ENCODE data around the gene NRAP. TPM values are rescaled to one million over a fixed set of nuclear protein-coding genes. Genes with fewer than 3 reads are reported as not detected.
A peak's percentile ranks its signal among the peaks of the same experiment; 100 is the strongest.

The NRAP gene
- total RNA-seq, 2 donors from 2014 or later = not detected

DNA sequence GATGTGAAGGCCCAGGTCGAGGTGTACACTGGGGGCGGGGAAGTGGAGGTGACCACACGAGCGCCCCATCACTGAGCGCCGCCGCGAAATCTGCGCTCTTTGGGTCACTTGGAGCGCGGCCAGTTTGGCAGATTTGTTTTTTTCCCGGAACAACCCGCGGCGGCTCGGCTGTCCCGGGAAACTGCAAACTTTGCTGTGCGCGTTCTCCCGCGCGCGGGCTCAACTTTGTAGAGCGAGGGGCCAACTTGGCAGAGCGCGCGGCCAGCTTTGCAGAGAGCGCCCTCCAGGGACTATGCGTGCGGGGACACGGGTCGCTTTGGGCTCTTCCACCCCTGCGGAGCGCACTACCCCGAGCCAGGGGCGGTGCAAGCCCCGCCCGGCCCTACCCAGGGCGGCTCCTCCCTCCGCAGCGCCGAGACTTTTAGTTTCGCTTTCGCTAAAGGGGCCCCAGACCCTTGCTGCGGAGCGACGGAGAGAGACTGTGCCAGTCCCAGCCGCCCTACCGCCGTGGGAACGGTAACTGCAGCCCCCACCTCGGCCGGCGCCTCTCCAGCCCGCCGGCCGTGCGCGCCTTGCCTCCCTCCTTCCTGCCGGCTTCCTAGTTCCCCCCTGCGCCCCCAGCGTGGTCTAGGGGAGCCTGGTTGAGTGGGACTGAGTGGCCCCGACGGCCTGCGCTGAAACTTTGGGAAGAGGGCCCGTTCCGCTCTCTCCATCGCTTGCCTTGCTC, 15.8 kb upstream of the NRAP start, which contains the start of gene CASP7:
TSS of gene CASP7 (plus strand) at position 450 of the 727 bp plus-strand sequence. CDS start 17,582 bp downstream, outside the sequence.
- H3K4me3 ChIP-seq = peak within 1 kb of the TSS; percentile 53 to 93
- ATAC-seq = peak; percentile 83
- peaks cover 16% of the 10 kb centered on the region for H3K4me1 ChIP-seq
- WGBS, 2 donors = 0% methylated on average over 62 of the region's 68 CpGs; no CpG with 5 or more reads in 1 of the 2 donors
- peak; percentile 79 to 86 (median 82) for DNase-seq
- no peaks in the 10 kb centered on the region for H3K27me3 ChIP-seq
- H3K27ac ChIP-seq = peak within 1 kb of the TSS; percentile 86 to 99 (median 96)
- peak; percentile 44 to 75 (median 64) for TF ChIP-seq POLR2A (IDR thresholded peaks at IDR 0.05)
- TF ChIP-seq, protein P1, sequence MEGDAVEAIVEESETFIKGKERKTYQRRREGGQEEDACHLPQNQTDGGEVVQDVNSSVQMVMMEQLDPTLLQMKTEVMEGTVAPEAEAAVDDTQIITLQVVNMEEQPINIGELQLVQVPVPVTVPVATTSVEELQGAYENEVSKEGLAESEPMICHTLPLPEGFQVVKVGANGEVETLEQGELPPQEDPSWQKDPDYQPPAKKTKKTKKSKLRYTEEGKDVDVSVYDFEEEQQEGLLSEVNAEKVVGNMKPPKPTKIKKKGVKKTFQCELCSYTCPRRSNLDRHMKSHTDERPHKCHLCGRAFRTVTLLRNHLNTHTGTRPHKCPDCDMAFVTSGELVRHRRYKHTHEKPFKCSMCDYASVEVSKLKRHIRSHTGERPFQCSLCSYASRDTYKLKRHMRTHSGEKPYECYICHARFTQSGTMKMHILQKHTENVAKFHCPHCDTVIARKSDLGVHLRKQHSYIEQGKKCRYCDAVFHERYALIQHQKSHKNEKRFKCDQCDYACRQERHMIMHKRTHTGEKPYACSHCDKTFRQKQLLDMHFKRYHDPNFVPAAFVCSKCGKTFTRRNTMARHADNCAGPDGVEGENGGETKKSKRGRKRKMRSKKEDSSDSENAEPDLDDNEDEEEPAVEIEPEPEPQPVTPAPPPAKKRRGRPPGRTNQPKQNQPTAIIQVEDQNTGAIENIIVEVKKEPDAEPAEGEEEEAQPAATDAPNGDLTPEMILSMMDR (IDR thresholded peaks at IDR 0.05) = peak in 2 of 7 experiments; percentile 26 to 35
- H3K36me3 ChIP-seq (replicated peaks in 1 of 2; ENCODE audit: insufficient read depth in 1 of 2, low read depth in 2 of 2) = no peaks in the 10 kb centered on the region
- no peaks in the 10 kb centered on the region for H3K9me3 ChIP-seq
- intact Hi-C loops (cut with DNase I) = no loop called here

DNA sequence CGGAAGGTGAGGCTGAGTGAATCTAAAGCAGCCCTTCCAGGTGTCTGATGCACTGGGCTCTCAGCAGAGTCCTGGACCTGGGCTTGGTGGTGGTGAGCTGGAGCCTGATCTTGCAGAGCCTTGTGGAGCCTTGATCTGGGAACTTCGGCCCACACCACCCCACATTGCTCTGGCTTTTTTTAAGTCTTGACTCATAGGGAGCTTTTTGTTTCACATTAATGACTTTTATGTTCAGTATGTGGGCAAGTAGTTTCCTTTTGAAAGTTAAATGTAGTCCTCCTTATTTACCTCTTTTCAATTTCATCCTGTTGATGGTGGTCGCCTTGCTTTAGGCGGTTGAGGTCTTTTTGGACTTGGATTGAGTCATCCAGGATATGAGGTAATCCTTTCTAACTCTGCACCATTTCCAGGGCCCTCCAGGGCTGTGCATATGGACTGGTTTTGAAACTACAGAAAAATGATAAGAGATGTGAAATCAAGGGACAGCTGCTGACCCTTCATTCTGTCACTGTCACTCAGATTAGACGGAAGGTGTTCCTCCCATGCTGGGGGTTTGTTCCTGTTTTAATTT, 2.9 kb upstream of the NRAP start:
- no peak overlapping the region for H3K27ac ChIP-seq
- no peak overlapping the region for H3K4me3 ChIP-seq
- no peaks in the 10 kb centered on the region for H3K4me1 ChIP-seq
- no peak for TF ChIP-seq POLR2A (IDR thresholded peaks at IDR 0.05)
- TF ChIP-seq, protein P1 (IDR thresholded peaks at IDR 0.05) = no peak
- no peaks in the 10 kb centered on the region for H3K36me3 ChIP-seq (replicated peaks in 1 of 2; ENCODE audit: insufficient read depth in 1 of 2, low read depth in 2 of 2)
- no peaks in the 10 kb centered on the region for H3K9me3 ChIP-seq
- no peaks in the 10 kb centered on the region for H3K27me3 ChIP-seq
- ATAC-seq (no peak), DNase-seq (no peak)
- 51 to 53% methylated on average over 5 of the region's 5 CpGs for WGBS, 2 donors
- intact Hi-C loops (cut with DNase I) = no loop called here

DNA sequence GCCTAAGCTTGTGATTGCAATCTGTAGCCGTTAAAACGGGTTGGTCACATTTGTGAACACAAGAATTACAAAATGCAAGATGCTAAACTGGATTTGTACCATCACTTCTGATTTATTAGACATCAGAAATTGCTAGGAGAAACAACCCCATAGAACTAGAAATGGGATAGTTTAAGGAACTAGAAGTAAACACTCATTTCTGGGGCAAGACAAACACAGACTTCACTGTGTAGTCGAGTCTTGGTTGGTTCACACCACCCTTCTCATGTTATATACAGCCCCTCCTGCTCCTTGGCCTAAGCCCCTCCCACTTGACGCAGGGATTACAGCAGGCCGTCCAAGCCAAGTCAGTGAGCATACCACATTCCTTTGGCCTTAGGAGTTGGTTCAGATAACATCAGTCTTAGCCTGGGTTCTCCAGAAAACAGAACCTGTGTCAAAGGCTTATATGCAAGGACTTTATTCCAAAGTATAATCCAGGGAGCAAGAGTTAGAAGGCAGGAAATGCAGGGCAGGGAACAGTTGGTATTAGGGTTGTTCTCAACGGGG, 2.0 kb upstream of the NRAP start:
- intact Hi-C loops (cut with DNase I) = no loop called here
- Histone ChIP-seq H3K27ac (no peak overlapping the region), H3K27me3 (no peaks in the 10 kb centered on the region), H3K4me1 (no peaks in the 10 kb centered on the region), H3K9me3 (no peaks in the 10 kb centered on the region), H3K36me3 (replicated peaks in 1 of 2; ENCODE audit: insufficient read depth in 1 of 2, low read depth in 2 of 2) (no peaks in the 10 kb centered on the region), H3K4me3 (no peak overlapping the region)
- ATAC-seq = no peak
- 72 to 79% methylated on average over 6 of the region's 6 CpGs for WGBS, 2 donors
- DNase-seq = no peak
- no peak for TF ChIP-seq POLR2A (IDR thresholded peaks at IDR 0.05)
- TF ChIP-seq, protein P1 (IDR thresholded peaks at IDR 0.05) = no peak

DNA sequence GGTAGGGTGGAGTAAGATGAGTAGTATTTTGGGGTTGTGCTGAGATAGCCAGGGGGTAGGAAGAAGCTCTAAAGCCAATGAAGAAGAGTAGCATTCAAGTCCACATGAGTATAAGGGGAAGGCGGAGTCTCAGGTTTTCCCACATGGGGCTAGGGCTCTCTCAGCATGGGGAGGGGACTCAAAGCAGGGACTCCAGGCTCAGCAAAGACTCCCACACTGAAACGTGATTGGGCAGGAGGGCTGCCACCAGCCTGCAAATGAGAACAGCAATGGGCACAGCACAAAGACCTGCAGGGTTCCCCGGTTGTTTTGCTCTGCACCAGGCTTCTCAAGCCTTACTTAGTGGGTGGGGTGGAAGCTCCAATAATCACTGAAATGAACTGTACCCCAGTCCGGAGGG, 1.5 kb upstream of the NRAP start:
- H3K4me1 ChIP-seq = no peaks in the 10 kb centered on the region
- H3K27ac ChIP-seq = no peak overlapping the region
- no peak for DNase-seq
- intact Hi-C loops (cut with DNase I) = no loop called here
- ATAC-seq = no peak
- TF ChIP-seq, protein P1 (IDR thresholded peaks at IDR 0.05) = no peak
- TF ChIP-seq POLR2A (IDR thresholded peaks at IDR 0.05) = no peak
- no peak overlapping the region for H3K4me3 ChIP-seq
- 75 to 86% methylated on average over 2 to 4 of the region's 4 CpGs for WGBS, 2 donors
- no peaks in the 10 kb centered on the region for H3K27me3 ChIP-seq
- H3K9me3 ChIP-seq = no peaks in the 10 kb centered on the region
- no peaks in the 10 kb centered on the region for H3K36me3 ChIP-seq (replicated peaks in 1 of 2; ENCODE audit: insufficient read depth in 1 of 2, low read depth in 2 of 2)
